Activated CD8-positive, alpha-beta T cell treated with anti-CD3 and anti-CD28 coated beads, Interleukin-2, amount 10 ng/mL, durations not matched to agents 7 days and 5 days (primary cell): ENCODE data around the gene NTRK2. TPM values are rescaled to one million over a fixed set of nuclear protein-coding genes. Genes with fewer than 3 reads are reported as not detected.

Source experiments
- ATAC-seq: fragments of 150-1000 bp; cut with Tn5 transposase; one replicate; pipeline ENCODE4 v1.10.0; 2021; ENCODE audit warnings: moderate library complexity
- CTCF ChIA-PET: fragments of 350-600 bp; sonication (Branson Sonifier 250); formaldehyde crosslinking; loops from one replicate; lab custom pipeline; 2021; ENCODE audit warnings: antibody characterized with exemption; lab: Charles Lee
- POLR2A ChIA-PET: fragments of 350-600 bp; sonication (Branson Sonifier 250); formaldehyde crosslinking; loops from one replicate; lab custom pipeline; 2021; ENCODE audit warnings: antibody characterized with exemption; lab: Charles Lee
- DNase-seq: peaks from one replicate; pipeline ENCODE4 v3.0.0-alpha.2; 2020
- H3K27ac Mint-ChIP-seq: one replicate; pipeline ENCODE4 v1.8.0; 2021; ENCODE audit warnings: mild to moderate bottlenecking, mixed read lengths
- H3K27me3 Mint-ChIP-seq: one replicate; pipeline ENCODE4 v1.8.0; 2021; ENCODE audit warnings: low read depth, mixed read lengths
- H3K36me3 Mint-ChIP-seq: one replicate; pipeline ENCODE4 v1.8.0; 2021; ENCODE audit warnings: low read depth, mixed read lengths
- H3K4me1 Mint-ChIP-seq: one replicate; pipeline ENCODE4 v1.8.0; 2021; ENCODE audit warnings: low read depth, mixed read lengths
- H3K4me3 Mint-ChIP-seq: one replicate; pipeline ENCODE4 v1.8.0; 2021; ENCODE audit warnings: mild to moderate bottlenecking, mixed read lengths
- H3K9me3 Mint-ChIP-seq: one replicate; pipeline ENCODE4 v1.8.0; 2022; ENCODE audit warnings: mixed read lengths; ENCODE audit not compliant: insufficient read depth
- total RNA-seq, 2 experiments: library from RNA; stranded (reverse); gene quantifications; one replicate each; pipeline ENCODE4 v1.2.3, GENCODE V29; 2021

The NTRK2 gene
- total RNA-seq, 2 experiments from 2014 or later, result 0.05 TPM

DNA sequence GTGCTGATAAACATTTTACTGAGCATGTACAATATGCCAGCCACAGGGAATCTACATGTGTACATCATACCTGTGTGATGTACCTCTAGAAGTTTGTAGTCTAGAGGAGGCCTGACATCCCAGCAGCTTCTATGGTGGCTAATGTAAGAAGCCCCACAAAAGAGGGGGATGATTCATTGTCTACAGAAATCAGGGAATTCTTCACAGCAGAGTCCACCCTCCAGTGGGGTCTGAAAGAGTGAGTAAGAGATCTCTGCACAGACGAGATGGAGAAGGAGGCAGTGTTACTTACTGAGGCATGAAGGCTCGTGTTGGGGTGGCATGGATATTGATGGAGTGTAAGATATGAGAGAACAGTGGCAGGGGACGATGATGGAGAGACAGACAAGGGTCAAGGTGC, 103.0 kb downstream of the NTRK2 start:
- DNase-seq (no peak), ATAC-seq (no peak)
- no peak overlapping the region for H3K4me3 Mint-ChIP-seq
- no peak overlapping the region for H3K27ac Mint-ChIP-seq
- no peaks in the 10 kb centered on the region for H3K27me3 Mint-ChIP-seq
- H3K4me1 Mint-ChIP-seq, result no peaks in the 10 kb centered on the region
- no peaks in the 10 kb centered on the region for H3K9me3 Mint-ChIP-seq
- ChIA-PET CTCF (interaction anchor here (1.2 kb wide), 1 partner anchor 402 kb away, joined by 3 read pairs; no protein-coding TSS in a partner anchor), POLR2A (no interaction called here)
- H3K36me3 Mint-ChIP-seq, result no peaks in the 10 kb centered on the region

DNA sequence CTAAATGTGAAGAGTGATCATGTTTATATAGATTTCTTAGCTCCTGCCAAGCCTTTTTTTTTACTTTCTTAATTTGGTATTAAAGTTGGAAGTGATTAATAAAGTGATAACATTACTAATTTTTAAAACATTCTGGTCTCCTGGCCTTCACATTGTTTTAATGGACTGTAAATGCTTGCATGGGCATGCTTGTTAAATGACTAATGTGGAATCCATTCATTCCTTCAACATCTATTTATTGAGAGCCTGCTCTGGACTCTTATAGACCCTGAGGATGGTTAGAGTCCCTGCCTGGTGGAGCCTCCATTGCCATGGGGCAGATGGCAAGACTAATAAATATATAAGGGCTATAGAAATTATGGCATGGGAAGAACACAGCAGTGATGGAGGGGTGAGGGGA, 103.5 kb downstream of the NTRK2 start:
- no peaks in the 10 kb centered on the region for H3K36me3 Mint-ChIP-seq
- ATAC-seq (no peak), DNase-seq (no peak)
- CTCF ChIA-PET, result no interaction called here
- H3K27me3 Mint-ChIP-seq, result no peaks in the 10 kb centered on the region
- POLR2A ChIA-PET, result no interaction called here
- H3K4me1 Mint-ChIP-seq, result no peaks in the 10 kb centered on the region
- H3K9me3 Mint-ChIP-seq, result no peaks in the 10 kb centered on the region
- no peak overlapping the region for H3K4me3 Mint-ChIP-seq
- no peak overlapping the region for H3K27ac Mint-ChIP-seq

DNA sequence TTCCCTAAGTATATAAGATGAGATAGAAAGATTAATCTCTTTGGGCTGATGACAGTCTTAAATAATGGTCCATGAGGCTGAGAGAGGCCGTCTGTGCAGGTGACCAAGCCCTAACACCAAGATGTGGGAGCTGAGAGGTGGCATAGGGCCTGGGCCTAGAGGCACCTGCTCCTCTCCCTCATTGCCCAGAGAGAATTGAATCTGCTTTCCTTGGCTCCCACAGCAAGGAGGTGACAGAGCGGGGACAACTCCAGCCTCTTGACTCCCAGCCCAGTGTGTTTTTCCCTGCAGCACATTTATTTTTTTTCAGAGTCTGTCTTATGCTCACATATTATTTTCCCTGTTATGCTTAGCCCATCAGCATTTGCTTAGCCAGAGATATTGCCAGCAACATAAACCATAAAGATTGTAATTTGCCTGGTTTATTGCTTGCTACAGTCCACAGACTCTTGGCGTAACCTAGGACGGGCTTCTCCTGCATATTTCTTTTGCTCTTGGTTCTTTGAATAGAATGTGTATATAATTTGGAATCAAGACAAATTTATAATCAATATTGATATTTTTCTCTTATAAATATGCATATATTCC, 105.6 kb downstream of the NTRK2 start:
- no peaks in the 10 kb centered on the region for H3K9me3 Mint-ChIP-seq
- no peak overlapping the region for H3K4me3 Mint-ChIP-seq
- POLR2A ChIA-PET, result no interaction called here
- no peaks in the 10 kb centered on the region for H3K4me1 Mint-ChIP-seq
- no peak overlapping the region for H3K27ac Mint-ChIP-seq
- DNase-seq, result no peak
- no peaks in the 10 kb centered on the region for H3K27me3 Mint-ChIP-seq
- H3K36me3 Mint-ChIP-seq, result no peaks in the 10 kb centered on the region
- CTCF ChIA-PET, result no interaction called here
- no peak for ATAC-seq

DNA sequence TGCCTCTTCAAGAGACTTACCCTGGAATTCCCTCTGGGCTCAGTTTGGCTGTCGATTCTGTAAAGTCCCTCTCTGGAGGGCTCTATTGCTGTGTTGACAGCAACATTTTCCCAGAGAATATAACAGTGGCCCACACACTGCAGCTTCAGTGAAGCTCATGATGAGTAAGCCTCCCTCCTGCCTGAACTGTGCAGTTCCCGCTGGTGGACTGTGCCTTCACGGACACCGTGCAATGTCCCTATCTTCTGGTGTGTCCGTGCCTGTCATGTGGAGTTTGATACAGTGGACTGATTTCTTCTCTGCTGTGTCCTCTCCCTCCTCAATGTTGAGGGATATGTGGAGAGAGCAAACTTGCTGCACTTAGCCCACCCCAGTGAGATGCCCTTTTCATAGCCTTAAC, 109.0 kb downstream of the NTRK2 start:
- no peak overlapping the region for H3K4me3 Mint-ChIP-seq
- ATAC-seq, result no peak
- H3K36me3 Mint-ChIP-seq, result no peaks in the 10 kb centered on the region
- H3K4me1 Mint-ChIP-seq, result no peaks in the 10 kb centered on the region
- H3K27me3 Mint-ChIP-seq, result no peaks in the 10 kb centered on the region
- POLR2A ChIA-PET, result no interaction called here
- CTCF ChIA-PET, result interaction anchor here (0.9 kb wide), 1 partner anchor 81 kb away, joined by 4 read pairs; no protein-coding TSS in a partner anchor
- DNase-seq, result no peak
- H3K9me3 Mint-ChIP-seq, result no peaks in the 10 kb centered on the region
- no peak overlapping the region for H3K27ac Mint-ChIP-seq

DNA sequence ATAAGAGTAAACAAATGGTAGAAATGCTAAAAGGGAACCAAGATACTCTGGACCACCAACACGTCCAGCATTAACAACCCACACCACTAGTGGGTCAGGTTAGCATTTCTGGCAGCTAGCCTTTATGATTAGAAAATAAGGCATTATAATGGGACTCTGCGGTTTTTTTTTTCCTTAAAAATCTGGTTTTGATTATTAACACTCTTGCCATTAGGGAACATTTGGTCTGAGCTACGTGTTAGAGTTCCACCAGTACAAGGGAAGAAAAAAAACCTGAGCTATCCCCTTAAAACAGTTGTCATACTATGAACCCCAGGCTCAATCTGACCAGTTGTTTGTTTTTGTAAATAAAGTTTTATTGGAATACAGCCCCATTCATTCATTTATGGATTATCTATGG, 110.4 kb downstream of the NTRK2 start:
- ChIA-PET CTCF (interaction anchor here (0.9 to 2.8 kb wide), 4 partner anchors 28 to 383 kb away, joined by 3 to 15 read pairs (median 6); no protein-coding TSS in a partner anchor), POLR2A (no interaction called here)
- Mint-ChIP-seq H3K27me3 (no peaks in the 10 kb centered on the region), H3K4me3 (no peak overlapping the region), H3K4me1 (no peaks in the 10 kb centered on the region), H3K36me3 (no peaks in the 10 kb centered on the region), H3K27ac (no peak overlapping the region), H3K9me3 (no peaks in the 10 kb centered on the region)
- DNase-seq (no peak), ATAC-seq (no peak)

DNA sequence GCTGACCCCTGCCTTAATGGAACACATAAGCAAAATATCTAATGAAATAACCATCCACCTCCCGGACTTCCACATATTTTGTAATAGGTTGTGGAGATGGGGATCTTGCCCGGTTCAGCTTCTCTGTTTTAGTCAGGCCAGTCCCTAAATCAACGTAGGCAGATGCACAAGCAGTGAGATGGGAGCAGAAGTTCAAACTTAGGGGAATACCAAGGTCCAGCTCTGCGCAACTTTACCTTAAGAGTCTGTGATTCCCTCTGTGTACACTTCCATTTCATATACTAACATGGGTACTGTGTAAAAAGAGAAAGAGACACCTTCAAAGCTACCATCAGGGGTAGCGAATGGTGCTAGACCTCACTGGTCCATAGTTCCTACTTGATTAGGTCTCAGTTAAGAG, 110.9 kb downstream of the NTRK2 start:
- DNase-seq (no peak), ATAC-seq (no peak)
- ChIA-PET POLR2A (no interaction called here), CTCF (interaction anchor here (0.9 to 2.8 kb wide), 5 partner anchors 19 to 384 kb away, joined by 3 to 15 read pairs (median 5); no protein-coding TSS in a partner anchor)
- Mint-ChIP-seq H3K36me3 (no peaks in the 10 kb centered on the region), H3K9me3 (no peaks in the 10 kb centered on the region), H3K4me1 (no peaks in the 10 kb centered on the region), H3K27ac (no peak overlapping the region), H3K27me3 (no peaks in the 10 kb centered on the region), H3K4me3 (no peak overlapping the region)

DNA sequence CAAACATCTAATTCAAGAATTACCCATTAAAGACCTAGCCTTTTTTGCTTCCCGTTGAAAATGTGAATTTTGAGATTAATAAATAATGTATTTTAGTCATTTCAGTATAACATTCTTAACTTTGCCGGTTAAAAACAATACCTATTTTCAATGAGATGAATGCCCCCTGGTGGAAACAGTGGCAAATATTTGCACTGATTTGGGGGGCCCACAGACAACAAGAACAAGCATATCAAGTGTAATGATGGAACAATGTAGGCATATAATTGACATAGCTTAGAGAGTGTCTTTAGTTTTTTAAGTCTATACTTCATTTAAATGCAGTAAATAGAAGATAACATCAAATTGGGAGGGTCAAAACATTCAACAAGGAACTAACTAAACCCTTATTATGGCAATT, 111.9 kb downstream of the NTRK2 start:
- POLR2A ChIA-PET, result no interaction called here
- H3K27me3 Mint-ChIP-seq, result no peaks in the 10 kb centered on the region
- no peak for ATAC-seq
- no peak overlapping the region for H3K27ac Mint-ChIP-seq
- DNase-seq, result peak; percentile 28
- no peaks in the 10 kb centered on the region for H3K36me3 Mint-ChIP-seq
- H3K4me1 Mint-ChIP-seq, result no peaks in the 10 kb centered on the region
- H3K9me3 Mint-ChIP-seq, result no peaks in the 10 kb centered on the region
- H3K4me3 Mint-ChIP-seq, result no peak overlapping the region
- CTCF ChIA-PET, result interaction anchor here (0.6 to 2.8 kb wide), 7 partner anchors 15 to 831 kb away, joined by 3 to 15 read pairs (median 3); no protein-coding TSS in a partner anchor

DNA sequence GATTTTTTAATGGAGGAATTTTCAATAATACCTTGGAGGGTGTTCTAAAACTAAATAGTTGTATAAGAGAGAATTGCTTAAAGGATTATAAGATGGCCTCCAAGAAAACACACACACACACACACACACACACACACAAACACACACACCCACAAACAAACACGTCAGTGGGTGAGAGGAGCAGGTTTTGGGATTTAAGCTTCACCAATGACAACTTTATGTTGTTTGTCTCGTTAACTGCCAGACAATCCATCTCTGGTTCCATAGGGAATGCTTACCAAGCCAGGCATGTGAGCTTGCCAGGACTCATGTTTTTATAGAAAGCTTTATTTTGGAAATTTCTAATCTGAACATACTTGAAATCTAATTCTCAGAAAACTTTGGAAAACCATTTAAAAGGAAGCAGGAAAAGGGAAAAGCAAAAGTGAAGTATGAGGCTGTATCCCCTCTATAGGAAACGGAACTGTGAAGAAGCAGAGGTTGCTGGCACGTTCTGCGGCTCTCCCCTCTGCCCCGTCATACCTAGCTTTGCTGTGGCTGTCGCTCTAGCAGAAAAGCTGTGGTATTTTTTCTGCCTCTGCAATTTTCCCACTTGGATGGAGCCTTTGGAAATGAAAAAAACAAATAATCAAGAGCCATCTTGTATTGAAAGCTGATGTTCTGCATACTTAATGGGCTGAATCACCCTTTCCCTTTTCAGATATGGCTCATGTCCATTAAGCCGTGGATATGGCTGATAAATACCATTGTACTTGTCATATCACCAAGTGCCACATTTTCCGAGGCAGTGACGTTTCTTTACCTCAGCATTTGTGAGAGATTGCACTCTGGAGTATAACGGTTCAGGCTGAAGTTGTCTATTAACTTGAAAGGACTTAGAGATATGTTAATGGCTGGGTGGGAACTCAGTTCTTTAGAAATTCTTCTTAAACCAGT, 112.7 kb downstream of the NTRK2 start:
- Mint-ChIP-seq H3K27ac (no peak overlapping the region), H3K27me3 (no peaks in the 10 kb centered on the region), H3K36me3 (no peaks in the 10 kb centered on the region), H3K4me1 (no peaks in the 10 kb centered on the region), H3K9me3 (no peaks in the 10 kb centered on the region), H3K4me3 (no peak overlapping the region)
- no peak for ATAC-seq
- no peak for DNase-seq
- POLR2A ChIA-PET, result no interaction called here
- CTCF ChIA-PET, result interaction anchor here (0.6 to 2.8 kb wide), 7 partner anchors 14 to 830 kb away, joined by 3 to 15 read pairs (median 3); no protein-coding TSS in a partner anchor

DNA sequence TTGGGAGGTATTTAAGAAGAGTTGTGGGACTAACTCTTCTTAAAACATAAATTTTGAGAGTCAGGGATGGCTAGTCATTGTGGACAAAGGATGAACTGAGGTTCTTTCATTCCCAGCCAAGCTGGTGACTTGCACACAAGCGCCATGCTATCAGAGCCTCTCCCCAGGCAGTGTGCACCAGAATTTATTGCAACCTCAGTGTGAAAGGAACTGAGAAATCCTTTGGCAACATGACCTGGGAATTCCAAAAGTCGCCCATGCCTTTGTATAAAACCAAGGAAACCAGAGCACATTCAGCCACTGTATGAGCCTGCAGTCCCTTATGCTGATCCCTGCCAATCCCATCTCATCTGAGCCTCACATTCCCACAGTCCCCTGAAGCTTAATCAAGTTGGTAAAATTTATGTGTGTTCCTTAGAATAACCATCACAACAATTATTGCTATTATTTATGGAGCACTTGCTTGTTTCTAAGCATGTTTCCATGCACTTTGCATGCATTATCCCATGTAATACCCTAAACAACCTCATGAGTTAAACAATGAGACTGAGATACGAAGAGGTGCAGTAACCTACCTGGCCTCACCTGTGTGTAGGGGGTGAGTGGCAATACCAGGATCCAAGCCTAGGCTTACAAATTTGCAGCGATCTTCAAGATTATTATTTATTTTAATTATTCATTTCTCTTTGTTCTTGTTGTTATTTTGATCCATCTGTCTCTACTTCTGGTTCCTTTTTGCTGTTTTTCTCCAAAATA, 116.4 kb downstream of the NTRK2 start:
- no peaks in the 10 kb centered on the region for H3K9me3 Mint-ChIP-seq
- ATAC-seq (no peak), DNase-seq (no peak)
- H3K36me3 Mint-ChIP-seq, result no peaks in the 10 kb centered on the region
- ChIA-PET POLR2A (no interaction called here), CTCF (no interaction called here)
- no peak overlapping the region for H3K4me3 Mint-ChIP-seq
- H3K4me1 Mint-ChIP-seq, result no peaks in the 10 kb centered on the region
- no peaks in the 10 kb centered on the region for H3K27me3 Mint-ChIP-seq
- H3K27ac Mint-ChIP-seq, result no peak overlapping the region

DNA sequence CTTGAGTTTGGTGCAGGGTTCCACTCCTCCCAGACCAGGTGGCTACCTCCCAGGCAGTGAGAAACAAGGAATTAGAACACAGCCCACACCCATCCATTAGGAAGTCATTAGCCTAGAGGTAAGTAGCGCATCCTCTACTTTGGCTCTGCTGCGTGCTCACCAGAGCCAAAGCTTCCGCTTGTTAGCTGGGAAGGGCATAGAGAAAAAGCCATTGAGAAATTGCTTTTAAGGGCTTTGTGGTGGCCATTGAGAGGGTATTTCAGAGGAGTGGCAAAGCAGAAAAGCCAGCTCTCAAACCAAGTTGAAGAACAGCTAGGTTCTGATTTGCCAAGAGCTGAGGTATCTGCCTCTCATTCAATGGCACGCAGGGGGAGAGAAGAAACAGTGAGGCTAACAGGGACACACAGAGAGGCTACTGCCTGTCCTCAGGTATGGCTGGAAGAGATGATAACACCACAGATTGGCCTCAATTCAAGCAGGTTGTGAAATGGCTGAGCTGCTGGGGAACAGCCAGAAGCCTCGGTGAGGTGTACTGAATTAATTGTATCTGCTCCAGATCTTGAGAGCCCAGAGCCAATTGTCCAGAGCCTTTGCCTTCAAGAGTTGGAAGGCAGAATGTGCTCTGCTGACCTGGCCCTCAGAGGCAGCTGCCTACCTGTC, 119.4 kb downstream of the NTRK2 start:
- Mint-ChIP-seq H3K36me3 (no peaks in the 10 kb centered on the region), H3K4me3 (no peak overlapping the region), H3K4me1 (no peaks in the 10 kb centered on the region), H3K9me3 (no peaks in the 10 kb centered on the region), H3K27me3 (no peaks in the 10 kb centered on the region), H3K27ac (no peak overlapping the region)
- ATAC-seq, result no peak
- no peak for DNase-seq
- CTCF ChIA-PET, result interaction anchor here (1.0 kb wide), 1 partner anchor 17 kb away, joined by 3 read pairs; no protein-coding TSS in a partner anchor
- POLR2A ChIA-PET, result no interaction called here

DNA sequence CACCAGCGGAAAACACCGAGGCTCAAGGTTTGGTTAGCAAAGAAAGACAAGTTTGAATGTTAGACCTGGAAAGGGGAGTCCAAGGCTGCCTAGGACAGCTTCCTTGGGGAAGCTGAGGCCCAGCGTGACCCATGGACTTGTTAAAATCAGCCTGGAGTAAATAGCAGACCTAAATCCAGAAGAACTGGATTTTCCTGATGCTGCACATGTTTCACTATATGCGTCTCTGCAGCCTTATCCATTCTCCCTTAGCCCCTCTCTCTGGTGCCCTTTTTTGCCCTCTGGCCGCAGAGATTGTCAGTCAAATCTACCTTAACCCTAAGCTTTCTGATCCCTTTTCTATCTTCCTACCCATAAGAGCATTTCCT, 119.9 kb downstream of the NTRK2 start:
- Mint-ChIP-seq H3K27ac (no peak overlapping the region), H3K36me3 (no peaks in the 10 kb centered on the region), H3K4me3 (no peak overlapping the region), H3K27me3 (no peaks in the 10 kb centered on the region), H3K9me3 (no peaks in the 10 kb centered on the region), H3K4me1 (no peaks in the 10 kb centered on the region)
- no peak for ATAC-seq
- ChIA-PET CTCF (interaction anchor here (1.0 kb wide), 1 partner anchor 16 kb away, joined by 3 read pairs; no protein-coding TSS in a partner anchor), POLR2A (no interaction called here)
- DNase-seq, result no peak
